KG1 (cell line): Measurements from ENCODE around the gene NPAS2.

Source experiments
- DNase-seq: peaks from one replicate; lab custom pipeline; 2025; lab: John Stamatoyannopoulos, UW

The NPAS2 gene

GRCh38 chr2:100909534-100910081 lies 89.7 kb downstream of the NPAS2 start:
- no peak for DNase-seq

- DNase-seq, result no peak
These were observed 90.2 kb downstream of the NPAS2 start for GRCh38 chr2:100910111-100910510.

- DNase-seq, result no peak
These were observed 99.4 kb downstream of the NPAS2 start for GRCh38 chr2:100919316-100919715.

- DNase-seq, result no peak
These were observed 101.8 kb downstream of the NPAS2 start for GRCh38 chr2:100921685-100922161.

GRCh38 chr2:100923461-100924060 lies 103.6 kb downstream of the NPAS2 start:
- no peak for DNase-seq

GRCh38 chr2:100924122-100924519 lies 104.2 kb downstream of the NPAS2 start:
- DNase-seq, result no peak

- DNase-seq, result no peak
These were observed 104.8 kb downstream of the NPAS2 start for GRCh38 chr2:100924520-100925451.

- no peak for DNase-seq
These were observed 108.3 kb downstream of the NPAS2 start for GRCh38 chr2:100928235-100928634.

GRCh38 chr2:100929147-100929546 lies 109.2 kb downstream of the NPAS2 start:
- no peak for DNase-seq

- DNase-seq, result no peak
These were observed 114.8 kb downstream of the NPAS2 start for GRCh38 chr2:100934504-100935371.

- no peak for DNase-seq
These were observed 115.4 kb downstream of the NPAS2 start for GRCh38 chr2:100935372-100935752.

GRCh38 chr2:100936070-100936741 lies 116.3 kb downstream of the NPAS2 start:
- no peak for DNase-seq

GRCh38 chr2:100936972-100937542 lies 117.1 kb downstream of the NPAS2 start:
- no peak for DNase-seq

GRCh38 chr2:100938031-100939026 lies 118.4 kb downstream of the NPAS2 start:
- DNase-seq, result no peak

GRCh38 chr2:100939445-100939844 lies 119.5 kb downstream of the NPAS2 start:
- DNase-seq, result no peak

- DNase-seq, result no peak
These were observed 120.3 kb downstream of the NPAS2 start for GRCh38 chr2:100940240-100940639.

GRCh38 chr2:100940766-100941645 lies 121.1 kb downstream of the NPAS2 start:
- DNase-seq, result no peak

GRCh38 chr2:100941646-100942240 lies 121.8 kb downstream of the NPAS2 start:
- no peak for DNase-seq
